Colonic mucosa (tissue), 4 donors: ENCODE results near the gene OR5A2. TPM values are rescaled to one million over a fixed set of nuclear protein-coding genes. Genes with fewer than 3 reads are reported as not detected.

Experiments used
- DNase-seq: peaks from one replicate; pipeline ENCODE4 v3.0.0-alpha.2; 2020
- H3K27ac ChIP-seq: fragments of 200-600 bp; one replicate; pipeline ENCODE4 v1.8.0; 2021
- H3K27me3 ChIP-seq: fragments of 200-600 bp; one replicate; pipeline ENCODE4 v1.8.0; 2021
- H3K36me3 ChIP-seq: fragments of 200-600 bp; one replicate; pipeline ENCODE4 v1.8.0; 2021
- H3K4me1 ChIP-seq: fragments of 200-600 bp; one replicate; pipeline ENCODE4 v1.8.0; 2021; ENCODE audit warnings: mild to moderate bottlenecking
- H3K4me3 ChIP-seq: fragments of 200-600 bp; one replicate; pipeline ENCODE4 v1.8.0; 2021
- H3K9ac ChIP-seq, 2 donors: one replicate each; pipeline ENCODE4 v1.7.0; 2013; ENCODE audit warnings: control low read depth in 2 of 2, low read depth in 2 of 2, low read length in 2 of 2
- H3K9me3 ChIP-seq: fragments of 200-600 bp; one replicate; pipeline ENCODE4 v1.8.0; 2021
- intact Hi-C: fragments of 100-400 bp; cut with DNase I; formaldehyde crosslinking; loops from one replicate; pipeline ENCODE4 v1.14.1; 2022
- total RNA-seq, 2 donors: library from RNA; stranded (reverse); fragmentation: NEBNext Ultra II Directional in 1 of 2; extraction: Animal tissue kit (Norgen Biotek cat#: 25700) in 1 of 2; gene quantifications; one replicate each; pipeline ENCODE4 v1.2.1, GENCODE V29; 2021
- TF ChIP-seq, protein P1 (sequence below): fragments of 200-600 bp; IDR thresholded peaks from one replicate; pipeline ENCODE4 v1.8.0; 2022; ENCODE audit warnings: antibody characterized with exemption, mild to moderate bottlenecking
- donor health status: healthy.
- donor health status: DM: no; HTN: no; CAD: no.
- donor health status: DM: no; HTN: no; CAD: no.

Gene OR5A2
- total RNA-seq, 2 donors from 2014 or later: not detected

DNA sequence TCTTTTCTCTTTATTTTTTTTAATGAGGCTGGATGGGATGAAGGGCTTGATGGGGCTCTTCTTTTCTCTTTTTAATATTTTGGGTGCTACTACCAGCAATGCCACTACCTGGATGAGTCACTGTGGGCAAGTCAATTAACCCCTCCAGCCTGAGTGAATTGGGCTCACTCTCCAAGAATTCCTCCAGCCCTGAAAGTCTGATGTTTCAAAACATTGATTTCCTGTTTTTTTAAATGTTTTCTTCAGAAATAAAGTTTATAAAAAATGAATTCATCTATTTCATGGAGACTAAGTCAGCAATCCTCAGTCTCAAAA, 812 bp upstream of the OR5A2 start:
- Histone ChIP-seq H3K36me3 (no peaks in the 10 kb centered on the region), H3K4me1 (no peaks in the 10 kb centered on the region), H3K27me3 (no peaks in the 10 kb centered on the region), H3K4me3 (no peak overlapping the region), H3K27ac (no peak overlapping the region), H3K9me3 (no peaks in the 10 kb centered on the region), H3K9ac (no peak overlapping the region)
- intact Hi-C loops: loop anchor here (10.0 kb wide), 1 partner anchor 142 kb away; no protein-coding TSS in a partner anchor
- TF ChIP-seq, protein P1, sequence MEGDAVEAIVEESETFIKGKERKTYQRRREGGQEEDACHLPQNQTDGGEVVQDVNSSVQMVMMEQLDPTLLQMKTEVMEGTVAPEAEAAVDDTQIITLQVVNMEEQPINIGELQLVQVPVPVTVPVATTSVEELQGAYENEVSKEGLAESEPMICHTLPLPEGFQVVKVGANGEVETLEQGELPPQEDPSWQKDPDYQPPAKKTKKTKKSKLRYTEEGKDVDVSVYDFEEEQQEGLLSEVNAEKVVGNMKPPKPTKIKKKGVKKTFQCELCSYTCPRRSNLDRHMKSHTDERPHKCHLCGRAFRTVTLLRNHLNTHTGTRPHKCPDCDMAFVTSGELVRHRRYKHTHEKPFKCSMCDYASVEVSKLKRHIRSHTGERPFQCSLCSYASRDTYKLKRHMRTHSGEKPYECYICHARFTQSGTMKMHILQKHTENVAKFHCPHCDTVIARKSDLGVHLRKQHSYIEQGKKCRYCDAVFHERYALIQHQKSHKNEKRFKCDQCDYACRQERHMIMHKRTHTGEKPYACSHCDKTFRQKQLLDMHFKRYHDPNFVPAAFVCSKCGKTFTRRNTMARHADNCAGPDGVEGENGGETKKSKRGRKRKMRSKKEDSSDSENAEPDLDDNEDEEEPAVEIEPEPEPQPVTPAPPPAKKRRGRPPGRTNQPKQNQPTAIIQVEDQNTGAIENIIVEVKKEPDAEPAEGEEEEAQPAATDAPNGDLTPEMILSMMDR: no peak
- no peak for DNase-seq

DNA sequence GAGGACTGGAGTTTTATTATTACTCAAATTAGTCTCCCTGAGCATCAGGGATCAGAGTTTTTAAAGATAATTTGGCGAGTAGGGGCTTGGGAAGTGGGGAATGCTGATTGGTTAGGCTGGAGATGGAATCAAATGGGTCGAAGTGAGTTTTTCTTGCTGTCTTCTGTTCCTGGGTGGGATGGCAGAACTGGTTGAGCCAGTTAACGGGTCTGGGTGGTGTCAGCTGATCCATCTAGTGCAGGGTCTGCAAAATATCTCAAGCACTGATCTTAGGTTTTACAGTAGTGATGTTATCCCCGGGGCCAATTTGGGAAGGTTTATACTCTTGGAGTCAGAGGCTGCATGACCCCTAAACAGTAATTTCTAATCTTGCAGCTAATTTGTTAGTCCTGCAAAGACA, 1.1 kb downstream of the OR5A2 start:
- Histone ChIP-seq H3K9me3 (no peaks in the 10 kb centered on the region), H3K27ac (no peak overlapping the region), H3K27me3 (no peaks in the 10 kb centered on the region), H3K4me3 (no peak overlapping the region), H3K4me1 (no peaks in the 10 kb centered on the region), H3K9ac (no peak overlapping the region), H3K36me3 (no peaks in the 10 kb centered on the region)
- no peak for DNase-seq
- intact Hi-C loops: loop anchor here (10.0 kb wide), 1 partner anchor 140 kb away; no protein-coding TSS in a partner anchor
- TF ChIP-seq, protein P1: no peak

DNA sequence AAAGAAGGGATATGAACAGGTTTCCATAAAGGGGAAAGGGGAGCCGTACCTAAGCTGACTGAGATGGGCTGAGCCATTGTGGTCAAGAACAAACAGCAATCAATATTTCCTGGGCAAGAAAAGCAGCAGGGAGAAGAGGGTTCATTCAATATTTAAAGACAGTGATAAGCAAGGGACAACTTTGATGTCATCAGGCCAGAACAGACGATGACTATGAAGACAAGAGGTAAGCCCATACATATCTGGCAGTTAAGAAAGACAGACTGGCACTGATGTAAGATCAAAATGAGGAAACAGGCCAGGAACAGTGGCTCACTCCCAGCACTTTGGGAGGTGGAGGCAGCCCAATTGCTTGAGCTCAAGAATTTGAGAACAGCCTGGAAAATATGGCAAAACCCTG, 2.4 kb downstream of the OR5A2 start:
- Histone ChIP-seq H3K36me3 (no peaks in the 10 kb centered on the region), H3K27ac (no peak overlapping the region)
- intact Hi-C loops: loop anchor here (10.0 kb wide), 1 partner anchor 139 kb away; no protein-coding TSS in a partner anchor

DNA sequence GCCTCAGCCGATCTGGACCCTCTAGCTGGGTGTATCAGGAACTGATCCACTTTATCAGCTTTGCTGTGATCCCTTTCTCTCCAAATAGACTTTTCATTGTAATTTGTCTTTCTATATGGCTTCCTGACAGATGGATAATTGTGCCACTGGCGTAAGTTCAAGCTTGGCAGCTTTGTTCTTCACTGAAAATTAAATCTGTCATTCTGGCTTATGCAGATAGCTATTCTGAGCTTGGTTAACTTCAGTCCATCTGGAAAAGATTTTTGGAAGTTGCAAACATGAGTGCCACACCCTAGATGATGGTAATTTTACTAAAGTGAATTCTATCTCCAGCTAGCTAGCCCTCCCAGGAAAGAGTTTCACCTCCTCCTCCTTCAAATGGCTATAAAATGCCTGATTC, 8.1 kb downstream of the OR5A2 start:
- Histone ChIP-seq H3K4me3 (no peak overlapping the region), H3K9me3 (no peaks in the 10 kb centered on the region), H3K9ac (no peak overlapping the region), H3K27me3 (no peaks in the 10 kb centered on the region), H3K36me3 (no peaks in the 10 kb centered on the region), H3K4me1 (no peaks in the 10 kb centered on the region), H3K27ac (no peak overlapping the region)
- no peak for DNase-seq
- TF ChIP-seq, protein P1: no peak
- intact Hi-C loops: no loop called here

More for the DNA sequence above, 2.4 kb downstream of the OR5A2 start:
- Histone ChIP-seq H3K9ac (no peak overlapping the region), H3K27me3 (no peaks in the 10 kb centered on the region), H3K4me1 (no peaks in the 10 kb centered on the region), H3K9me3 (no peaks in the 10 kb centered on the region), H3K4me3 (no peak overlapping the region)
- no peak for DNase-seq
- TF ChIP-seq, protein P1: no peak

DNA sequence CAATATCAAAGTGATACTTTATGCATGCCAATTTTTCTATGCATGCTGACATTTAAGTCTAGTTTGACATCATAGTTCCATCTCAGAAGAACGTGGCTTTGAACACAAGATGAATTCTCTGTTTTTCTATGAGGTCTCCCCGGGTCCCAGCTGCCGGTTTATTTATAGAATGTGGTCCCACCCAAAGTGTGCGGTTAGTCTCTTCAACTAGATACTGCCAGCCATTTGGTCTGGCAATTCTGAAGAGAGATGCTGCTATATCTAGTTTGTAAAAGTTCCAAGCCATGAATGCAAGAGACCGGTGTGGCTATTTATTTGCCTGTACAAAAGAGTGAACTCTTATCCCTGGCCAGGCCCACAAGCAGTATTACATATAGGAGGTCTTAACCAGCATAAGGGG, 9.2 kb downstream of the OR5A2 start:
- no peaks in the 10 kb centered on the region for H3K36me3 ChIP-seq
- H3K27ac ChIP-seq: no peak overlapping the region
- no peaks in the 10 kb centered on the region for H3K27me3 ChIP-seq
- DNase-seq: no peak
- H3K9ac ChIP-seq: no peak overlapping the region
- intact Hi-C loops: no loop called here
- no peaks in the 10 kb centered on the region for H3K9me3 ChIP-seq
- no peaks in the 10 kb centered on the region for H3K4me1 ChIP-seq
- no peak overlapping the region for H3K4me3 ChIP-seq
- TF ChIP-seq, protein P1: no peak

DNA sequence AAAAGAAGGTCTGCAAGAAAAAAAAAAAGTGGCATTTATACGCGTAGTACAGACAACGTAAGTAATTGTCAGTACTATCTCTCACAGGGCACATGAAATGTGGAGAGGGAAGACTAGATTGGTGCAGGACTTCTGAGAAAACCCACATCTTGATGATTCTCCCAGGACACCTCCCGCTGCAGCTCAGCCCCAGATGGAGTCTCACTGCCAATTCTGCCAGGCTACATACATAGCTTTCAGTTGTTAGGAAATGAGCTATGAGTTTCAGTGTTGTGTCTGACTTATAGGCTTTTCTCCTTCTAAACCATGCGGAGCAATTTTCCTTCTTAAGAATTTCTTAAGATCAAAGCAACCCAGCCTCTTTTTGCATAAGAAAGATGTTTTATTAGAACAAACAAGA, 9.6 kb downstream of the OR5A2 start:
- Histone ChIP-seq H3K4me3 (no peak overlapping the region), H3K9ac (no peak overlapping the region), H3K4me1 (no peaks in the 10 kb centered on the region), H3K27me3 (no peaks in the 10 kb centered on the region), H3K27ac (no peak overlapping the region), H3K36me3 (no peaks in the 10 kb centered on the region), H3K9me3 (no peaks in the 10 kb centered on the region)
- intact Hi-C loops: no loop called here
- TF ChIP-seq, protein P1: no peak
- DNase-seq: no peak
